ENCODE measurements around the gene MAGI2.

DNA sequence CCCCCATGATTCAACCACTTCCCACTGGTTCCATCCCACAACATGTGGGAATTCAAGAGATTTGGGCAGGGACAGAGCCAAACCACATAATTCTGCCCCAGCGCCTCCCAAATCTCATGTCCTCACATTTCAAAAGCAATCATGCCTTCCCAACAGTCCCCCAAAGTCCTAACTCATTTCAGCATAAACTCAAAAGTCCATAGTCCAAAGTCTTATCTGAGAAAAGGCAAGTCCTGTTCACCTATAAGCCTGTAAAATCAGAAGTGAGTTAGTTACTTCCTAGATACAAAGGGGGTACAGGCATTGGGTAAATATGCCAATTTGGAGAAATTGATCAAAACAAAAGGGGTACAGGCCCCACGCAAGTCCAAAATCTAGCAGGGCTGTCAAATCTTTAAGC lies 272.9 kb downstream of the MAGI2 start:
- TF ChIP-seq, protein P1, sequence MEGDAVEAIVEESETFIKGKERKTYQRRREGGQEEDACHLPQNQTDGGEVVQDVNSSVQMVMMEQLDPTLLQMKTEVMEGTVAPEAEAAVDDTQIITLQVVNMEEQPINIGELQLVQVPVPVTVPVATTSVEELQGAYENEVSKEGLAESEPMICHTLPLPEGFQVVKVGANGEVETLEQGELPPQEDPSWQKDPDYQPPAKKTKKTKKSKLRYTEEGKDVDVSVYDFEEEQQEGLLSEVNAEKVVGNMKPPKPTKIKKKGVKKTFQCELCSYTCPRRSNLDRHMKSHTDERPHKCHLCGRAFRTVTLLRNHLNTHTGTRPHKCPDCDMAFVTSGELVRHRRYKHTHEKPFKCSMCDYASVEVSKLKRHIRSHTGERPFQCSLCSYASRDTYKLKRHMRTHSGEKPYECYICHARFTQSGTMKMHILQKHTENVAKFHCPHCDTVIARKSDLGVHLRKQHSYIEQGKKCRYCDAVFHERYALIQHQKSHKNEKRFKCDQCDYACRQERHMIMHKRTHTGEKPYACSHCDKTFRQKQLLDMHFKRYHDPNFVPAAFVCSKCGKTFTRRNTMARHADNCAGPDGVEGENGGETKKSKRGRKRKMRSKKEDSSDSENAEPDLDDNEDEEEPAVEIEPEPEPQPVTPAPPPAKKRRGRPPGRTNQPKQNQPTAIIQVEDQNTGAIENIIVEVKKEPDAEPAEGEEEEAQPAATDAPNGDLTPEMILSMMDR (IDR thresholded peaks at IDR 0.05; ENCODE audit: low read depth, low read length, poor library complexity, severe bottlenecking) = no peak
- TF ChIP-seq EZH2phosphoT487 (IDR thresholded peaks at IDR 0.05; ENCODE audit: borderline replicate concordance, low read length) = no peak
